GM12873 (cell line): ENCODE measurements around the gene PHC2.

ENCODE experiments used
- TF ChIP-seq, protein P1 (sequence below): IDR thresholded peaks from 2 replicates; pipeline ENCODE4 v1.5.1; 2012; ENCODE audit warnings: low read depth, mild to moderate bottlenecking, moderate library complexity, low read length, control low read depth; ENCODE audit not compliant: insufficient read depth; ENCODE audit errors: missing control alignments

PHC2 gene

DNA sequence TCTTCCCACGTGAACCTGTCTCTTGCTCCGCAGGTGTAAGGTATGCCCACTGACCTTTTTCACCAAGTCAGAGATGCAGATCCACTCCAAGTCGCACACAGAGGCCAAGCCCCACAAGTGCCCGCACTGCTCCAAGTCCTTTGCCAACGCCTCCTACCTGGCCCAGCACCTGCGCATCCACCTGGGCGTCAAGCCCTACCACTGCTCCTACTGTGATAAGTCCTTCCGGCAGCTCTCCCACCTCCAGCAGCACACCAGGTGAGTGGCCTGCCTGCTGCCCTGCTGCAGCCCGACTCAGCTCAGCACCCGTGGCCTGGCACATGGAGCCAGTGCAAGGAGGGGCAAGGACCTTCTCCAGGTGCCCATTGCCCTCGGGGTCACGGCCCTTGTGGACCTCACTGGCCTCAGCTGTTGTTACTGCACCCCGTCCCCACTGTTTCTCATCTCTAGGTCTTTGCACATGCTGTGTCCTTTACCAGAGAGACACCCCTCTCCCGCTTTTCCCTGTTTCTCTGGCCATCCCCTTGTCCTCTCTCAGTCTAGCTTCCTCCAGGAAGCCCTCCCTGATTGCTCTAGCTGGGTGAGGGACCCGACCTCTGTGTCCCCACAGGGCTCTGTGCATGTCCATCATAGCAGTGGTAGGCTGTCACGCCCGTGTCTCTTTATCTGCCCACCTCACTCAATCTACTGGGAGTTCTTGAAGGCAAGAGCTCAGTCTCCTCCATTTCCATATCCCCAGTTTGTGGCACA, 149.2 kb downstream of the PHC2 start:
- TF ChIP-seq, protein P1, sequence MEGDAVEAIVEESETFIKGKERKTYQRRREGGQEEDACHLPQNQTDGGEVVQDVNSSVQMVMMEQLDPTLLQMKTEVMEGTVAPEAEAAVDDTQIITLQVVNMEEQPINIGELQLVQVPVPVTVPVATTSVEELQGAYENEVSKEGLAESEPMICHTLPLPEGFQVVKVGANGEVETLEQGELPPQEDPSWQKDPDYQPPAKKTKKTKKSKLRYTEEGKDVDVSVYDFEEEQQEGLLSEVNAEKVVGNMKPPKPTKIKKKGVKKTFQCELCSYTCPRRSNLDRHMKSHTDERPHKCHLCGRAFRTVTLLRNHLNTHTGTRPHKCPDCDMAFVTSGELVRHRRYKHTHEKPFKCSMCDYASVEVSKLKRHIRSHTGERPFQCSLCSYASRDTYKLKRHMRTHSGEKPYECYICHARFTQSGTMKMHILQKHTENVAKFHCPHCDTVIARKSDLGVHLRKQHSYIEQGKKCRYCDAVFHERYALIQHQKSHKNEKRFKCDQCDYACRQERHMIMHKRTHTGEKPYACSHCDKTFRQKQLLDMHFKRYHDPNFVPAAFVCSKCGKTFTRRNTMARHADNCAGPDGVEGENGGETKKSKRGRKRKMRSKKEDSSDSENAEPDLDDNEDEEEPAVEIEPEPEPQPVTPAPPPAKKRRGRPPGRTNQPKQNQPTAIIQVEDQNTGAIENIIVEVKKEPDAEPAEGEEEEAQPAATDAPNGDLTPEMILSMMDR: no peak

DNA sequence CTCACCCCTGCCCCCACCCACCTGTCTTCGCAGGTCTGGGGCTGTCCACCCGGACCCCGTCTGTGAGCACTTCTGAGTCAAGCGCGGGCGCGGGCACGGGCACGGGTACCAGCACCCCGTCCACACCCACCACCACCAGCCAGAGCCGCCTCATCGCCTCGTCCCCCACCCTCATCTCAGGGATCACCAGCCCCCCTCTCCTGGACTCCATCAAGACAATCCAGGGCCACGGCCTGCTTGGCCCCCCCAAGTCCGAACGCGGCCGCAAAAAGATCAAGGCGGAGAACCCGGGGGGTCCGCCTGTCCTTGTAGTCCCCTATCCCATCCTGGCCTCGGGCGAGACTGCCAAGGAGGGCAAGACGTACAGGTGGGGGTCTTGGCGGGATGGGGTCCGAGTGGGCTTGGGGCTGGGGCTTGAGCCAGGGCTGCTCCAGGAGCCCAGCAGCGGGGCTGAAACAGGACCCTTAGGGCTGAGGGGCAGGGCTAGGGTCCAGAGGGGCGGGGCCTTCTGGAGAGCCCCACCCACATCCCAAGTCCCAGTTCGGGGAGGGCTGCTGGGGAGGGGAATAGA, 150.7 kb downstream of the PHC2 start:
- TF ChIP-seq, protein P1: no peak

DNA sequence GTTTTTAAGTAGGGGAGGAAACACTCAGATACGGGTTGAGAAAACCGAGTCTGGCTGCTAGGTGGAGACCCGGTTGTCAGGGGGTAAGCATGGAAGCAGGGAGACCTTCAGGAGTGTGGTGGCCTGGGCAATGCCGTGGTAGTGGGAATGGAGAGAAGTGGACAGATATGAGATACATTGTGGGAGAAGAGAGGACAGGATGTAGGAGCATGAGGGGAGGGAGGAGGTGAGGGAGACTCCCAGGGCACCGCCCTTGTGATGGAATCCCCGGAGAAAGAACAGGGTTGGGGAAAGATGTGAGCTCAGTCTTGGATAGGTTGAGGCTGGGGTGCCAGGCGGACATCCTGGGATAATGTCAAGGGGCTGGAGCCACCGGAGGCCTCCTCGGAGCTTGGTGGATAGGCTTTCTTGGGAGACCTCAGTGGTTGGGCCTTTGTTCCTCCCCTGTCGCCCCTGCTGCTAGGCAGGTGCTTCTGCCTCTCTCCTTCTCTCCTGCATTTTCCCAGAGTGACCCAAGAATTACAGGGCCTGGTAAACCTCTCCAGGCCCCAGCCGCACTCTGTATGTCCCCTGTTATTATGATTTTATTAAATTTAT, 153.3 kb downstream of the PHC2 start:
- TF ChIP-seq, protein P1: no peak

GRCh38 chr1:33276573-33277298, 154.2 kb downstream of the PHC2 start:
- TF ChIP-seq, protein P1: no peak

GRCh38 chr1:33275706-33276572, 155.0 kb downstream of the PHC2 start:
- TF ChIP-seq, protein P1: no peak

GRCh38 chr1:33275195-33275594, 155.7 kb downstream of the PHC2 start:
- TF ChIP-seq, protein P1: no peak
